Measurements from ENCODE around the gene ZNF532. TPM values are rescaled to one million over a fixed set of nuclear protein-coding genes. Genes with fewer than 3 reads are reported as not detected.

Gene ZNF532
- total and polyA plus RNA-seq, 2 of the 13 experiments (the other 11 are each of a cell fraction or from before 2014, with no cell fraction given): not detected

DNA sequence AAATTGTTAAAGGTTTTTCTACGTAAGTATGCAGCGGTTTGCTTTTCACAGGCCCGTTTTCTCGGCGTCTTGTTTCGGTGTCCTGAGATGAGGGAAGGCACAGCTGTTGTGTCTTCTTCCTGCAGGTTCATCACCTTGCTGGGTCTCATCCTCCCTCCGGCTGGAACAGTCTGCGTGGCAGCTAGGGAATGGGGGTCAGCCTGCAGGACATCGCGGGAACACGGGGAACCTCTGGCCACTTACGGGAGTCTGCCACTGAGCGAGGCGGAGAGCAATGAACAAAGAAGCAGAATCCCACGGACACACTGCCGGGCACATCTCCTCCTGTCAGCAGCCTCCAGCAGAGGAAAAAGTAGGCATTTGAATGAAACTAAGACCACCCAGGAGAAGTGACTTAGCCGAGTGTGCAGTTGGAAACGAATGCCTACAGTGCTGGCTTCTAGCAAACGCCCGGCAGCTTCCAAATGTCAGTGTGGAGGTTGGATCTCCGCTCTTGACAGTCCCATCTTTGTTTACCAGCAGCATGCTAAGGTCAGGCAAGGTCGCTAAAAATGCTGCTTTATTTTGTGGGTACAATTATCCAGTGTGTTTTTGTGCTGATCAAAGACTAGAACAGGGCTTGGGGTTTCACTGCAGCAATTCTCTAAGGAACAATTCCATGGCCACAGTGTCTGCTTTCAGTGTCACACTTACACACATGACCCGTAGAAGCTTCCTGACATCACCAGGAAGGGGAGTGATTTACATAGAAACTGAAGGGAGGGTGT lies 165.2 kb downstream of the ZNF532 start:
- no peak overlapping the region for H3K4me3 ChIP-seq (replicated peaks in 1 of 3; ENCODE audit: insufficient read depth in 1 of 3, low read depth in 2 of 3, low read length in 3 of 3)
- no peaks in the 10 kb centered on the region for H3K36me3 ChIP-seq (replicated peaks in 1 of 2; ENCODE audit: control insufficient read depth in 1 of 2, insufficient read depth in 2 of 2, low read length in 2 of 2)
- no peaks in the 10 kb centered on the region for H3K79me2 ChIP-seq (ENCODE audit: insufficient read depth, low read length)

DNA sequence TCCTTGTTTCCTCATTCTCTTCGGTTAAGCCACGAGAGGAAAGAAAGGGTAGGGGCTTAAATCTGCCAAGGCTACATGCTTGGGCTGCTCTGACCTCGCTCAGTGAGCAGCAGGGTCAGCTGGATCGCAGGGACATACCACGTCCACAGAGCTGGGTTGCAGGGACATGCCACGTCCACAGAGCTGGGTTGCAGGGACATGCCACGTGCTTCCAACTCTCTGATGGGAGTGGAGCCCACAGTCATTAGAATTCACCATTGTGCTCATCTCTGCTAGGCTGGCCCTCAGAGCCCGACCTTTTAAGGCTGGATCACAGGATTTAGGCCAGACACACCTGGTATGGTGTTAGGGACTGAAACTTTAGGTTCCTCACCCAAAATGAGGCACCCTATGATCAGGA lies 167.6 kb downstream of the ZNF532 start:
- no peak for DNase-seq (ENCODE audit: low spot score)
- no peak overlapping the region for H2AFZ ChIP-seq (ENCODE audit: low read length)
- no peaks in the 10 kb centered on the region for H3K9me3 ChIP-seq (ENCODE audit: low read length)
- ChIA-PET POLR2A (no interaction called here), CTCF (ENCODE audit: low intra/inter-chr PET ratio, low total read pairs) (no interaction called here)
- FAIRE-seq: no peak
- ATAC-seq: no peak
- H3K36me3 ChIP-seq (replicated peaks in 1 of 2; ENCODE audit: control insufficient read depth in 1 of 2, insufficient read depth in 2 of 2, low read length in 2 of 2): no peaks in the 10 kb centered on the region
- 0% methylated on average over 4 of the region's 8 CpGs for WGBS (ENCODE audit: low lambda C conversion rate)
- no peak overlapping the region for H3K4me3 ChIP-seq (replicated peaks in 1 of 3; ENCODE audit: insufficient read depth in 1 of 3, low read depth in 2 of 3, low read length in 3 of 3)
- no peak overlapping the region for H3K4me2 ChIP-seq (ENCODE audit: low read depth, low read length)
- intact Hi-C loops (cut with micrococcal nuclease; ENCODE audit: unreplicated experiment) (no loop called here), in situ Hi-C loops (cut with HindIII; ENCODE audit: extremely low pct_ligation_motif_present, low pct_unique_long_range_greater_than_20kb) (no loop called here)
- no peak overlapping the region for H3K27ac ChIP-seq (ENCODE audit: extremely low read length, insufficient read depth, low read length)
- BruUV-seq (replicated peaks): no TSS peak
- H3K79me2 ChIP-seq (ENCODE audit: insufficient read depth, low read length): no peaks in the 10 kb centered on the region
- H3K4me1 ChIP-seq (ENCODE audit: insufficient read depth, low read length): no peaks in the 10 kb centered on the region
- H3K27me3 ChIP-seq (ENCODE audit: control insufficient read depth in 1 of 2, insufficient read depth in 2 of 2, low read length in 2 of 2): peaks cover 0 to 37% of the 10 kb centered on the region in 2 experiments; a peak in 4 of 5 replicates
- no peaks in the 10 kb centered on the region for H4K20me1 ChIP-seq (ENCODE audit: insufficient read depth, low read length)
- TF ChIP-seq ZBTB1 (CRISPR knock-in tag; IDR thresholded peaks at IDR 0.05; ENCODE audit: borderline replicate concordance): no peak
- TF ChIP-seq, protein P1, sequence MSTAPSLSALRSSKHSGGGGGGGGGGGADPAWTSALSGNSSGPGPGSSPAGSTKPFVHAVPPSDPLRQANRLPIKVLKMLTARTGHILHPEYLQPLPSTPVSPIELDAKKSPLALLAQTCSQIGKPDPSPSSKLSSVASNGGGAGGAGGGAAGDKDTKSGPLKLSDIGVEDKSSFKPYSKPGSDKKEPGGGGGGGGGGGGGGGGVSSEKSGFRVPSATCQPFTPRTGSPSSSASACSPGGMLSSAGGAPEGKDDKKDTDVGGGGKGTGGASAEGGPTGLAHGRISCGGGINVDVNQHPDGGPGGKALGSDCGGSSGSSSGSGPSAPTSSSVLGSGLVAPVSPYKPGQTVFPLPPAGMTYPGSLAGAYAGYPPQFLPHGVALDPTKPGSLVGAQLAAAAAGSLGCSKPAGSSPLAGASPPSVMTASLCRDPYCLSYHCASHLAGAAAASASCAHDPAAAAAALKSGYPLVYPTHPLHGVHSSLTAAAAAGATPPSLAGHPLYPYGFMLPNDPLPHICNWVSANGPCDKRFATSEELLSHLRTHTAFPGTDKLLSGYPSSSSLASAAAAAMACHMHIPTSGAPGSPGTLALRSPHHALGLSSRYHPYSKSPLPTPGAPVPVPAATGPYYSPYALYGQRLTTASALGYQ (CRISPR knock-in tag; IDR thresholded peaks at IDR 0.05): no peak
- no peak overlapping the region for H3K9ac ChIP-seq (ENCODE audit: insufficient read depth, low read depth, low read length)

More for the DNA sequence above, 165.2 kb downstream of the ZNF532 start:
- intact Hi-C loops (cut with micrococcal nuclease; ENCODE audit: unreplicated experiment) (no loop called here), in situ Hi-C loops (cut with HindIII; ENCODE audit: extremely low pct_ligation_motif_present, low pct_unique_long_range_greater_than_20kb) (no loop called here)
- Histone ChIP-seq H3K4me1 (ENCODE audit: insufficient read depth, low read length) (no peaks in the 10 kb centered on the region), H3K9me3 (ENCODE audit: low read length) (no peaks in the 10 kb centered on the region), H3K9ac (ENCODE audit: insufficient read depth, low read depth, low read length) (no peak overlapping the region), H4K20me1 (ENCODE audit: insufficient read depth, low read length) (no peaks in the 10 kb centered on the region), H2AFZ (ENCODE audit: low read length) (no peak overlapping the region), H3K4me2 (ENCODE audit: low read depth, low read length) (no peak overlapping the region), H3K27me3 (ENCODE audit: control insufficient read depth in 1 of 2, insufficient read depth in 2 of 2, low read length in 2 of 2) (peaks cover 0 to 41% of the 10 kb centered on the region in 2 experiments), H3K27ac (ENCODE audit: extremely low read length, insufficient read depth, low read length) (no peak overlapping the region)
- peak; percentile 53; the same call in 1 of the 2 replicates for TF ChIP-seq EZH2 (conservative IDR thresholded peaks at IDR 0.05; ENCODE audit: low read depth, low read length)
- TF ChIP-seq ZNF354B (CRISPR knock-in tag; IDR thresholded peaks at IDR 0.05): no peak
- DNase-seq (ENCODE audit: low spot score): no peak
- FAIRE-seq: no peak
- ChIA-PET POLR2A (no interaction called here), CTCF (ENCODE audit: low intra/inter-chr PET ratio, low total read pairs) (no interaction called here)
- no peak for ATAC-seq
- 48% methylated on average over 22 of the region's 23 CpGs for WGBS (ENCODE audit: low lambda C conversion rate)
- no TSS peak for BruUV-seq (replicated peaks)
